Loucy (cell line): ENCODE data around the gene MIEF1.

Source experiments
- CTCF ChIP-seq: fragments of 200-600 bp; sonication (generic); conservative IDR thresholded peaks from 2 replicates; pipeline ENCODE4 v1.5.1; 2014; ENCODE audit warnings: mild to moderate bottlenecking, antibody characterized with exemption, low read length
- EZH2phosphoT487 ChIP-seq: fragments of 200-600 bp; IDR thresholded peaks from 2 replicates; pipeline ENCODE4 v1.6.1; 2018; ENCODE audit warnings: antibody characterized with exemption, mild to moderate bottlenecking, moderate library complexity, borderline replicate concordance

GRCh38 chr22:39463931-39464390, 38.1 kb upstream of the MIEF1 start:
- TF ChIP-seq CTCF (no peak), EZH2phosphoT487 (no peak)
